HG03571 (cell line): ENCODE results near the gene TSKU.
"Not testable (repeated sequence)": the region's sequence is repeated elsewhere in the genome, so short reads cannot be mapped to it uniquely, and the experiment has no call there.

Source experiments
- ATAC-seq: cut with Tn5 transposase; IDR thresholded peaks from one replicate; pipeline ENCODE4 v1.9.1; 2021; ENCODE audit not compliant: unreplicated experiment

TSKU gene, protein sequence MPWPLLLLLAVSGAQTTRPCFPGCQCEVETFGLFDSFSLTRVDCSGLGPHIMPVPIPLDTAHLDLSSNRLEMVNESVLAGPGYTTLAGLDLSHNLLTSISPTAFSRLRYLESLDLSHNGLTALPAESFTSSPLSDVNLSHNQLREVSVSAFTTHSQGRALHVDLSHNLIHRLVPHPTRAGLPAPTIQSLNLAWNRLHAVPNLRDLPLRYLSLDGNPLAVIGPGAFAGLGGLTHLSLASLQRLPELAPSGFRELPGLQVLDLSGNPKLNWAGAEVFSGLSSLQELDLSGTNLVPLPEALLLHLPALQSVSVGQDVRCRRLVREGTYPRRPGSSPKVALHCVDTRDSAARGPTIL

DNA sequence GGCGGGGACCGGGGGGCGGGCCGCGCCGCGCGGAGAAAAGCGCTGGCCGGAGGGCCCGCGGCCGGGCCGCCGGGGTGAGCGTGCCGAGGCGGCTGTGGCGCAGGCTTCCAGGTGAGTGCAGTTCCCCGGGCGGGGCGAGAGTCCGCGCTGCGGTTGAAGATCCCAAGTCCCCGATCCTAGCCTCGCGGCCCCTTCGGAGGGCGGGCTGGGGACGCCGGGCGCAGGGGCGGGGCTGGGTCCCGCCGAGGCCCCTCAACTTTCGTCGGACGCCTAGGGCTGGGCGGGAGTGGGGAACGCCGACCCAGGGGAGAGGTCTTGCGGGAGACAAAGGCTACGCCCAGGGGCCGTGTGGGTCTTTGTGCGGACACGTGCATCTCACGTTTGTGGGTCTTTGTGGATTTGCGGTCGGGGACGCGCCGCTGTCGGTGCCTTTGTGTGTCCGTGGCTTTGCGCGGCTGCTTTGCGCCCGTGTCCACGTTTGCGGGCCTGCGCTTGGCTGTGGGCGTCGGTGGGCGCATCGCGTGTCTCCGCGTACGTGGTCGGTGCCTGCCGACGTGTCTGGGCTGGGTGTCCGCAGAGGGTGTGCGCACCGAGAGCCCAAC, at the start of gene TSKU:
Gene TSKU (plus strand): TSS at position 63 of the 602 bp plus-strand sequence. CDS start 12,261 bp downstream, outside the sequence.
- ATAC-seq = no peak

DNA sequence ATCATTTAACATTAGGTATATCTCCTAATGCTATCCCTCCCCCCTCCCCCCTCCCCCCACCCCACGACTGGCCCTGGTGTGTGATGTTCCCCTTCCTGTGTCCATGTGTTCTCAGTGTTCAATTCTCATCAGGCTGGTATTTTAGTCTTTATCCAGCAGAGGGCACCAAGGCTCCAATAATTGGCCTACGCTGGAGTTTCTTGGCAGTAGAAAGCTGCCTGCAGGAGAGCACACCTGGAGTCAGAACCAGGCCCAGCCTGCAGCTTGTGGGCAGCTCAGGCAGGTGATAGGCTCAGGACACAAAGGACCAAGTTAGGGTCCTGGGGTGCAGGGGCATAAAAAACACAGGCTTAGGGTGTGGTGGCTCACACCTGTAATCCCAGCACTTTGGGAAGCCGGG, 49.2 kb upstream of the TSKU start:
- ATAC-seq = not testable (repeated sequence)

DNA sequence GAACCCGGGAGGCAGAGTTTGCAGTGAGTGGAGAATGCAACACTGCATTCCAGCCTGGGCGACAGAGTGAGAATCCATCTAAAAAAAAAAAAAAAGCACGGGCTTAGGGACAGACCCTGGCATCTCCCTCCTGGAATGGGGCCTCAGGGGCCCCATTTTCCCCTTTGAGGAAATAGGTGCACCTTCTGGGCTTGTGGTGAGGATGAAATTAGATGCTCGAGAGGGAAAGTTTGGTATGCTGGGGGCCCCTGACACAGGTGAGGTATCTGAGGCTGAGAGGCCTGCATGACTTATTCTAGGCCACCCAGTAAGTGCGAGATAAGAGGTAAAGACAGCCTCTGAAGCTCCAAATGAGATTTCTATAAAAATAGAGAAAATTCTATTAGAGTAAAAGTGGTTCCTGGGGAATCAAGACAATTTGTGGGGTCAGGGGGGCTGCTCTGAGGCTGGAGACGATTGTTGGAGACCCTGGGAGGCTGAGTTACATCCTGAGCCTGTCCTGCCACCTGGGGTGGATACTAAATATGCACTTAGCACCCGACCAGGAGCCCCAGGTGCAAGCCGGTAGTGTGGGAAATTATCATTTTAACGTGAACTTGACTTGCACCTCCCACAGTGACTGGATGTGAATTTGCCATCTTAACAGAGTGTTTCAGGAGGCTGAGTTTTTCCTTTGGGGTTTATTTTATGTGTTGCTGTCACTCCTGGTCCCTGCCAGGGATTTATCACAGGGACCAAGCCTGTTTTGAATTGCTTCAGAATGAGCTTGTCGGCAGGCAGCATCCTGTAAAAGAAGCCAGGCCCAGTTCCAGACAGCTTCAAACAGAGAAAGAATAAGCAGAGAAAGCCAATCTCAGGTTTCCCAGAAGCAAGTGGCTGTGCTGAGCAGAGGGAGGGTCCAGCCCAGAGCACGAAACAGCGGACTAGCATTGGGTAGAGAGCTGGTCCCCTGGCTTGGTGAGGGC, 48.4 kb upstream of the TSKU start:
- no peak for ATAC-seq

DNA sequence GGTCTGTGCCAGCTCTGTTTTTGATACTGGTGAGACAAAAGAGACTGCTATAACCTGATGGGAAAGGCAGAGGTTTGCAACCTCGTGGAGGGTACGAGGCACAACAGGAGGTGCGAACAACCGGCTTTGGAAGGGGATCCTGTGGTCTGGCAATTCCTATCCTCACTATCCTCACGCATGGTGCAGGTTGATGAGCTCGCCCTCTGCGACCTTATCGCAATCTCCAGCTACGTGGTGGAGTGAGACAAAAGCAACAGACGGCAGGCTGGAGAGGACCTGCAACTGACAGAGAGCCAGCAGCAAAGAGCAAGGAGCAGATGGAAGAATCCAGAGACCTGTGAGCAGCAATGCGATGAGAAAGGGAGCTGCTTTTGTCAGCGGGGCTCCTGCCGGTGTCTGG, 47.3 kb upstream of the TSKU start:
- no peak for ATAC-seq

DNA sequence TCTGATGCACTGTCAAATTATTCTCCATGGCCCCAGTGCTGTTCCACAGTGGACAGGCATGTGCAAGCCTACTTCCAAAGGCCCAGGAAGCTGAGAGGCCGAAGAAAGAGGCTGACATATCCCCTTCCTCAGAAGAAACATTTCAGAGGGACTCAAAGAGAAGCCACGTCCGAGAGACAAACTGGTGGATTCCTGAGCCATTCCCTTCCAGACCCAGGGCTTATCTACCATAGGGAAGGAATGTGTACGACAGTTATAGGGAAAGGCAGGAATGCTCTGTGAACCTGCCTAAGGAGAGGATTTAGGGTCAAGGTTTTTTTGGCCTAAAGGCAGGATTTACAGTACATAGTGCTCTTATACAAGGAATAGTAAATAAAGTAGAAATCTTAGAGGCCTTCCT, 46.9 kb upstream of the TSKU start:
- ATAC-seq = no peak

DNA sequence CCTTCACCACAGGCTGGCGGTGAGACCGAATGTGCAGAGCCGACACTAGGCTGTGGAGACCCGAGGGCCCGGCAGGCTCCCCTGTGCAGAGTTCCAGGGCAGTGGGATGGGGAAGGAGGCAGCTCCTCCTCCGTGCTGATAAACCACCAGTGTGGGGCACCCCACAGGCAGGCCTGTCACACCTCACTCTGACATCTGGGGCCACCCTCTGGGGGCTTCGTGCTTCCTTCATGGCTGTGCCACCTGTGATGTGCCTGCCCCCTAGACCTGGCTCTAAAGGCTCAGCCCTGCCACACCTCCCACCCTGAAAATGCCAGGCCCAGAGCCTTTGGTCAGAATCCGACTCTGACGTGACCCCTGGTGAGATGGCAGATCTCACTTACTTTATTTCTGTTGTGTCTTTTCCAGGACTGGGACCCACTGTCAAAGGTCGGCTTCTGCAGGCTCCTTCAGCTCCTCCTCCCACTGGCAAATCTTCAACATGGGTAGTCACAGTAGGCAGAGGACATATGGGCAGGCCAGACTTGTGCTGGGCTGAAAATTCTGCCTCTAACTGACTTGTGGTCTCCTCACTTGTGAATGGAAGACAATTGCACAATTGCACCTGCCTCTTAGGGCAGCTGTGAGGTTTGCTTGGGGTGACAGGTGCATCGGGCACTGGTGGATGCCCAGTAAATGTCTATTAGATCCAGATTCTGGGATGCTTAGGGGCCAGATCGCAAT, 46.2 kb upstream of the TSKU start:
- no peak for ATAC-seq

DNA sequence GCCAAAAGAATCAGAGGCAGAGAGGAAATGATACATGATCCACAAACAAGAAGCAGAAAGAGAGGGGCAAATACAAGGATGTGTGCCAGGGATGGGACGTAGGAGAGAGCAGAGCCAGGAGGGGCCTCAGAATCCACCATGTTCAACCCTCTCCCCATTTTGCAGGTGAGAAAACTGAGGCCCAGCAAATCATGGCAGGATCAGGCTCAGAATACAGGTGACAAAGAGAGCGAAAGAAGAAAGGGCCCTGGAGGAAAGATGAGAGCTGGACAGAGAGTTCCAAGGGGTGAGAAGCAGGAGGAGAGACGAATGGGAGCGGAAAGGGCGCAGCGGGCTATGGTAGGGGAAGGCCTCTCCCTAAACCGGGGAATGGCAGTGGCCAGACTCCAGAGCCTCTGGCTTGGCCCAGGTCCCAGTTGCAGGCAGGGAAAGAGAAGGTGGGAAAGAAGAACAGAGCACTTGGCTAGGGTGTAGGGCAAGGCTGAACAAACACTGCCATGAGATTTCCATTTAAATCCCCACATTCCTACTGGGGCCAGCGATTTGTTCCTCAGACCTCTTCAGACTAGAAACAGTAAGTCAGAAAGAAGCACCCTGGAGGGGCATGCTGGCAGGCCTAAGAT, 44.4 kb upstream of the TSKU start:
- no peak for ATAC-seq

DNA sequence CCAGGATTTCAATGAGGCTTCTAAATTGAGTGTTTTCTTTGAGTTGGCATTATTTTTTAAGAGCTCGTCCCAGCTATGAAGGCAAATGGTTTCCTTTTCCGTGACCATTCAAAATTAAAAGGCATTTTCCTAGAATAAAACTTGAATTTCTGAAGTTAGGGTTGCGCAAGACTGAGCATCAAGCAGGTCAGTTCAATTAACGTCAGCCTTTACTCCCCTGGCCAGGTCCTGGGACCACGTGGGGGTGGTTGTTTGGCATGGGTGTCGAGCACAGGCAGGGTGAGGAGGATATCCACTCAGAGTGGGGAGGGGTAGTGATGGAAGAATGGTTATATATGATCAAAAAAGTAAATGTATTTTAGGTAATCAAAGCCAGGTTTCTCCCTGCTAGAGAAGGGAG, 43.4 kb upstream of the TSKU start:
- no peak for ATAC-seq

DNA sequence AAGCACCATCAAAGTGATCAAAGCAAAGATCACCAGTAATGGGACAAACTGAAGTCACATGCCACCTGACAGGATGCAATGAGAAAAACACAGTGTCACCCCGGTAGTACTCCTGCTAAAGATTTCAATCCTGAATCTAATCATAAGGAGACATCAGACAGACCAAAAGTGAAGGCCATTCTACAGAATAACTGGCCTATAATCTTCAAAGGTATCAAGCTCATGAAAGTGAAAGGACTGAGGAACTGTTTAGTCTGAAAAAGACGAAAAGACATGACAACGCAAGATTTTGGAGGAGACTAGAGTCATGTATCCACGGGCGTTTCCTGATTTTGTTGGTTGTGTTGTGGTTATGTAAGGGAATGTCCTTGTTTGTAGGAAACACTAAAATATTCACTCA, 42.4 kb upstream of the TSKU start:
- no peak for ATAC-seq

DNA sequence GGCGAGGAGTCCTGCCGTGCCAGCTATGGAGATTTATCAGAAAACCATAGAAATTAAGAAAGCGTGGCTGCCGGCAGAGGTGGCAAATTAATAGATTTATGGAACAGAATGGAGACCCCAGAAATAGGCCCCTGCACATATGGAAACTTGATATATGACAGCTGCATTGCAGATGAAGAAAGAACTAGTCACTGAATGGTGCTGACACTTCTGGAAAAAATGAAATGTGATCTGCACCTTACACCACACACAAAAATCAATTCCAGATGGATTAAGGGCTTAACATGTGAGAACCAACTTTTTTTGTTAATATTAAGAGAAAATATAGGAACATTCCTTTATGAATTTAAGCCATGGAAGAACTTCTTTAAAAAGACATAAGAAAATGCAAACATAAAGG, 40.3 kb upstream of the TSKU start:
- no peak for ATAC-seq

DNA sequence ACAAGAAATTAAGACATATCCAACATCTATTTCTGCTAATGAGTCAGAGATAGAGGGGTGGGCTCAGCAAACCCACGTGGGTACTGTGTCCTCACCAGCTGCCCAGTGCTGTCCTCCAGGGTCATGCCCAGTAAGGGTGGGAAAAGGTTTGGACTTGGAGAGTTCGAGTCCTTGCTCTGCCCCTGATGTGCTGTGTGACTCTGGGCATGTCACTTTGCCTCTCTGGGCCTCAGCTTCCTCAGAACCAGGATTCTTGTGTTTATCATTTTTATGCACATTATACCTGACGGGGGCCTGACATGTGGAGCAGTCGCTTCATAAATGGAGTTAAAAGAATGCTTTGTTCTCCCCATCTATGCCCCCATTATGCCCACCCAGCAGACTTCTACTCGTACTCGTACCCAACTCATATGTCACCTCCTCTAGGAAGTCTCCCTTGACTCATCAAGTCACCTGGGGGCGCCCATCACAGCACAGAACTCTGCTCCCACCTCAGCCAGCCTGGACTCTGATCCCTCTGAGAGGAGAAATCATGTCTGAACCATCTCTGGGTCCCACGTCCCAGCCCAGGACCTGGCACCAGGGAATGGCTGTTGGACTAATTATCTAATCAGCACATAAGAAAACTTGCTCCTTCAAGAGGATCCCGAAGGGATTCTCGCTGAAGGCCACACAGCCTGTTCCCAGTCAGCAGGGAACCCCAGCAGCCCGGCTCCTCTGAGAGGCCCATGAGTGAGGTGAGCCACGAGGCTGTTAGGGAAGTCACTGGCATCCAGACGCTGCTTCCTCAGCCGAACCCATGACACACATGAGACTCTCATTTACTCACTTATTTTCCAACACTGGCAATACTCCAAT, 38.7 kb upstream of the TSKU start:
- no peak for ATAC-seq

DNA sequence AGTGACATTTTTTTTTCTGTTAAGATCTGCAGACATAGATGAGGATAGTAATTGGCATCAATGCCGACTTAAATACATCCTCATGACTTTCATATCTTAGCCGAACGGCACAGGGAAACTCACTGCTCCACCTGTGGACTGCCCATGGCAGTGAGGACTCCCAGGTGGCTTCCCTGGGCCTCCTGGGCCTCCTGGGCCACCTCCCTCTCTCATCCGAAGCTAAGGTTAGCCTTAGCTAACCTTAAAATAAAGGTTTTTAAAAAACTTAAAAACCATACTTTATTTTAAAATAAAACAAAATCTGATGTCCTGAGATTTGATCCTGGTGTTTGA, 38.1 kb upstream of the TSKU start:
- ATAC-seq = no peak

DNA sequence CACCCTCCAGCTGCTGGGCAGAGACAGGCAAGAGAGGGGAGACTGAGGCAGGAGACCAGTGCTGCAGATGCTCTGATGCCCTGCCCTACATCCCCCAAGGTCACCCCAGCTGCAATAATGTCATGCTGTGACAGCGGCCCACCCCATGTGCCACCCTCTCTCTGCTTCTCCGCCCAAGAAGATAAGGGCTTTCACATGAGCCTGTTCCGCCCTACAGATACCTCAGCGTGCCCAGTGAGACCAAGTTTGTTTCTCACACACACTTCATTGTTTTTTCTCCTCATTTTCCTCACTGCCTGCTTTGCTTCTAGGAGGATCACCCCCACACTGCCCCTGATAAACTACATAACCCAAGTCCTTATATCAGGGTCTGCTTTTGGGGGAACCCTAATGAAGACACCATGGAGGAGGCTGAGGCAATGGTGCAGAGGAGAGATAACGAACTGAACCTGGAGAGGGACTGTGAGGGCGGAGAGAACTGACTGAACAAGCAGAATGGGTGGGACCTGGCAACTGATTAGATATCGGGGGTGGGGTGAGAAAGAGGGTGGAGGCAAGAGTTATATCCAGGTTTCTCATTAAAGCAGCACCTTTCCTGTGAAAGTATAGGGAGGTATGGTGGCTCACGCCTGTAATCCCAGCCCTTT, 37.5 kb upstream of the TSKU start:
- no peak for ATAC-seq

DNA sequence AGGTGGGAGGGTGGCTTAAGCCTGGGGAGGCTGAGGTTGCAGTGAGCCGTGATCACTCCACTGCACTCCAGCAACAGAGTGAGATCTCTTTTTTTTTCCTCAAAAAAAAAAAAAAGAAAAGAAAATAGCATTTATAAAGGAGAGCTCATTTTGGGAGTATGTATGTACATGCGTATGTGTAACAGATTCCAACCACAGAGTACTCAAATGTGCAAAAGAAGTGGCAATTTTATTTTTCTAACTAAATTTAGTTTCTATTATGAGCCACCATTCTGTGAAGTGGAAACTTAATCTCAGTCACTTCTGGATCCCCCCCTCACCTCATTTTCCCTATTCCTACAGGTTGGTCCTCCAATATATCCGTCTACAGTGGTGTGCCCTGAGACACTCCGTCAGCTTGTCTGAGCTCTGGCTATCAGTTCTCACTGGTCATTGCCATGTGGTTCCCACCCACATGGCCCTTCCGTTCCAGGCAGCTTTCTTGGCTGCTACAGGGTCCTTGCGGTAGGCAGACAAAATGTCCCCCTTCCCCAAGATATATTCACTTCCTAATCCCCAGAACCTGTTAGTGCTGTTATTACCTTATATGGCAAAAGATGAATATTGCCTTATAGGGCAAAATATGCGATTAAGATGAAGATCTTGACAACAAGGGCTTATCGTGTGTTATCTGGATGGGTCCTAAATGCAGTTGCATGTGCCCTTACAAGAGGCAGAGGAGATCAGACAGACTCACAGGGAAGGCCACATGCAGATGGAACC, 35.8 kb upstream of the TSKU start:
- no peak for ATAC-seq

DNA sequence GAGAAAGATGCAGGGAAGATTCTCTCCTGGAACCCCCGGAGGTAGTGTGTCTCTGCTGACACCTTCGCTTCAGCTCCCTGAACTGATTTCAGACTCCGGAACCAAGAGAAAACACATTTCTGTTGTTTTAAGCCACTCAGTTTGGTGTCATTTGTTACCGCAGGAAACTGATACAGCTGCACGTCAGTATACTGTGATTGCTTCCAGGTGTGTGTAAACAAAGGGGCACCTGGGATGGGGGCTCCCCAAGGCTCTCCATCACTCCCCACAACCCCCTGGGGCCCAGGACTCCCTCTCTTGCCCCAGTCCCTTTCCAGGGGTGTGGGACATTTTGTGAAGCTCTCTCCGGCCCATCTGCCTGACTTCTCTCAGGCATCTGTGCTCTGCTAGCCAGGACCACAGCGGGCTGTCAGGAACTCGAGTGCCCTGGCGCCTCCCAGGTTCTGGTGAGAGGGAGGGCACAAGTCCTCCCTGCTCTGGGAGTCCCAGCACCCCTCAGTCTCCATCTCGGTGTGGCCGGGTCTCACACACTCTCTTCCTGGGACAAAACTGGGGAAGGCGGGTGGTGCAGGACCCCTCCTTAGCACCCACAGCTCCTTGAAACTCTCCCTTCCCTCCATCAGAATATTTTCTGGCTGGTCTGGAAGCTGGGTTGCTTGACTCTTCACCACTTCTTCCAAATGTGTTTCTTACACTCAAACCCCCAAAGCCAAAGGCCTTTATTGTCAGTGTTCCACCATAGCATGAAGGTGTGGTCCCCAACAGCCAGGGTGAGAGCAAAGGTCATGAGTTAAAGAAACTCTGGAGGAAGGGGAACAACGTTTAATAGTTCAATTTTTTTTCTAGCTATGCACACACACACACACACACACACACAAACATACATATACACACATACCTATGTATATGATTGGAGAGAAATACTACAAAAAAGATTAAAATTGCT, 35.0 kb upstream of the TSKU start:
- ATAC-seq = no peak

DNA sequence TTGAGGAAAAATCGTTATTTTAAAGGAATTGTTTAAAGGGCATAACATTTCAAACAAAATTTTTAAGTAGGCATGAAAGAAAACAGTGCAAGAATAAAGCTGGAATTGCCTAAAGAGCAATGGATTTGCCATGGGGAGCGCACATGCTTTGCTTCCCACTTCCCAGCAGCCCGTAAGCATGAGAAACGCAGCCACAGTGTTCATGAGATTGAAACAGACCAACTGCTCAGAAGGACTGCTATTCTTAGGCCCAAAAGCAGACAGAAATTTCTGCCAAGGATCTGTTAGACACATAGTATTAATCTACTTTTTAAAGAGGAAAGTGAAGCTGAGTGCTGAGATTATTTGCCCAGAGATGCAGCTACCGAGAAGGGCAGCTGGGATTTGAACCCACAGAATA, 34.2 kb upstream of the TSKU start:
- ATAC-seq = no peak

DNA sequence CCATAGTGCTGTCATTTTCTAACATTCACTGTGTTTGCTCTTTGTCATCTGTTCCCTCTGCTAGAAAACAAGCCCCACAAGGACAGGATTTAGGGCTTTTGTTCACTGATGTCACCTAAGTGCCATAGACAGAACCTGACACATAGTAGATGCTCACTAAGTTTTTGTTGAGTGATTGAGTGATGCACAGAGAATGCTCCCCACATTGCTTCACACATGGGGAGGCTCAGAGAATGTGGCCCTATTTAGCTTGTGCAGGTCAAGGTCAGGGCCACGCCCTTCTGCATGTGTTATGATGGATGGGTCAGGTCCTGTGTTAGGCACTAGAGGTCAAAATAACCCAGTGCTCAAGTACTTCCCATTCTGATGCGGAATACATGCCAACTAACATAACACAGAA, 33.1 kb upstream of the TSKU start:
- ATAC-seq = no peak
